Sigmoid colon (tissue), 7 donors: Measurements from ENCODE around the gene GBX1. TPM values are rescaled to one million over a fixed set of nuclear protein-coding genes. Genes with fewer than 3 reads are reported as not detected.

Experiments
- DNase-seq: peaks from one replicate; pipeline ENCODE4 v3.0.0-alpha.2; 2019
- H3K27ac ChIP-seq, 4 donors: fragments of 200-600 bp; sonication (generic); one replicate each; pipeline ENCODE4 v1.5.1; 2016 to 2019; ENCODE audit warnings: mild to moderate bottlenecking in 1 of 4
- H3K27me3 ChIP-seq, 3 donors: fragments of 200-600 bp; sonication (generic); one replicate each; pipeline ENCODE4 v1.5.1; 2019; ENCODE audit warnings: mild to moderate bottlenecking in 1 of 3
- H3K36me3 ChIP-seq, 4 donors: fragments of 200-600 bp; sonication (generic); one replicate each; pipeline ENCODE4 v1.5.1; 2016 to 2019
- H3K4me1 ChIP-seq, 4 donors: fragments of 200-600 bp; sonication (generic); one replicate each; pipeline ENCODE4 v1.5.1; 2017 to 2019
- H3K4me3 ChIP-seq, 4 donors: fragments of 200-600 bp; sonication (generic); one replicate each; pipeline ENCODE4 v1.5.1; 2017 to 2019; ENCODE audit warnings: mild to moderate bottlenecking in 2 of 4, moderate library complexity in 1 of 4
- H3K9me3 ChIP-seq, 4 donors: fragments of 200-600 bp in 3 of 4; sonication (generic) in 3 of 4; one replicate each; pipeline versions ENCODE4 v1.5.1 to v1.6.1; 2013 to 2019
- EP300 ChIP-seq, 4 donors: sonication (generic); formaldehyde crosslinking; IDR thresholded peaks; one replicate each; pipeline ENCODE4 v1.6.1; 2017; ENCODE audit warnings: antibody characterized with exemption in 4 of 4
- POLR2A ChIP-seq, 2 donors: fragments of 450-650 bp; IDR thresholded peaks; one replicate each; pipeline ENCODE4 v1.6.1; 2016; ENCODE audit warnings: antibody characterized with exemption in 2 of 2, mild to moderate bottlenecking in 2 of 2, moderate library complexity in 2 of 2
- POLR2AphosphoS5 ChIP-seq, 4 donors: sonication (generic); formaldehyde crosslinking; IDR thresholded peaks; one replicate each; pipeline ENCODE4 v1.6.1; 2017; ENCODE audit warnings: antibody characterized with exemption in 4 of 4
- WGBS, 2 donors: extraction: QIAGEN DNeasy Blood & Tissue Kit; methylation state at CpG; one replicate each; pipeline ENCODE4 v1.1.7; 2013; 5-methylcytosine and 5-hydroxymethylcytosine counted together
- intact Hi-C: fragments of 100-400 bp; cut with DNase I; formaldehyde crosslinking; loops from one replicate; pipeline ENCODE4 v1.15.1; 2023
- polyA plus RNA-seq, 3 donors: library from polyadenylated mRNA; stranded (reverse); fragments of 200-250 nt; gene quantifications; one replicate each; pipeline ENCODE4 v1.2.3, GENCODE V29; 2013
- total RNA-seq, 4 donors: library from RNA; depleted of rRNA; stranded (reverse); fragments of >200 nt; gene quantifications; one replicate each; pipeline ENCODE4 v1.1.0, GENCODE V29; 2016
- TF ChIP-seq, protein P1 (sequence below), 4 experiments: fragments of 450-650 bp in 3 of 4; fragments of 200-600 bp in 1 of 4; IDR thresholded peaks; one replicate each; pipeline ENCODE4 v1.5.1; 2016 to 2019; ENCODE audit warnings: antibody characterized with exemption in 4 of 4, mild to moderate bottlenecking in 3 of 4, moderate library complexity in 2 of 4
- donor health status: healthy with polysubstance abuse.
- donor health status: Bipolar disorder and iron deficiency.
- donor health status: healthy.

The GBX1 gene
- total and polyA plus RNA-seq, 7 donors = not detected

DNA sequence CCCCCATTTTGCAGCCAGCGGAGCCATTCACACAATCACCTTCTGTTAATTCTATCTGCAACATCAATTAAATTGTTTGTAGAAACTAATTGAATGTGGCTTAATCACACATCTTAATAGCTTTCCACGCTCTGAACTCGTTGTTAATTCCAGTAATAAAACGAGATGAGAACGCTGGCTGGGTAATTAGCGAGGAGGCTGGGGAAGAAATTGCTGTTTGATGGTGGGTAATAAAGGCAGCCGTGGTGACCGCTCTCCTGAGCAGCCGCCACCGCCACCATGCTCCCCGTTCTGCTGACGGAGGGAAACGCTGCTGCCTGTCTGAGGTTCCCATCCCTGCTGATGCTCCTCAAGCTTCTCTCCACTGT lies 36.3 kb downstream of the GBX1 start:
- 86 to 89% methylated on average over 13 of the region's 13 CpGs for WGBS, 2 donors
- H3K9me3 ChIP-seq = no peaks in the 10 kb centered on the region
- intact Hi-C loops = no loop called here
- TF ChIP-seq, protein P1, sequence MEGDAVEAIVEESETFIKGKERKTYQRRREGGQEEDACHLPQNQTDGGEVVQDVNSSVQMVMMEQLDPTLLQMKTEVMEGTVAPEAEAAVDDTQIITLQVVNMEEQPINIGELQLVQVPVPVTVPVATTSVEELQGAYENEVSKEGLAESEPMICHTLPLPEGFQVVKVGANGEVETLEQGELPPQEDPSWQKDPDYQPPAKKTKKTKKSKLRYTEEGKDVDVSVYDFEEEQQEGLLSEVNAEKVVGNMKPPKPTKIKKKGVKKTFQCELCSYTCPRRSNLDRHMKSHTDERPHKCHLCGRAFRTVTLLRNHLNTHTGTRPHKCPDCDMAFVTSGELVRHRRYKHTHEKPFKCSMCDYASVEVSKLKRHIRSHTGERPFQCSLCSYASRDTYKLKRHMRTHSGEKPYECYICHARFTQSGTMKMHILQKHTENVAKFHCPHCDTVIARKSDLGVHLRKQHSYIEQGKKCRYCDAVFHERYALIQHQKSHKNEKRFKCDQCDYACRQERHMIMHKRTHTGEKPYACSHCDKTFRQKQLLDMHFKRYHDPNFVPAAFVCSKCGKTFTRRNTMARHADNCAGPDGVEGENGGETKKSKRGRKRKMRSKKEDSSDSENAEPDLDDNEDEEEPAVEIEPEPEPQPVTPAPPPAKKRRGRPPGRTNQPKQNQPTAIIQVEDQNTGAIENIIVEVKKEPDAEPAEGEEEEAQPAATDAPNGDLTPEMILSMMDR (IDR thresholded peaks at IDR 0.05) = no peak
- TF ChIP-seq POLR2AphosphoS5 (IDR thresholded peaks at IDR 0.05) (no peak), EP300 (IDR thresholded peaks at IDR 0.05) (no peak), POLR2A (IDR thresholded peaks at IDR 0.05) (no peak)
- peak overlapping the region in 1 of 4 donors; percentile 10 for H3K27ac ChIP-seq
- peaks cover 46 to 82% (median 72%) of the 10 kb centered on the region in 4 donors for H3K36me3 ChIP-seq
- no peaks in the 10 kb centered on the region for H3K27me3 ChIP-seq
- H3K4me1 ChIP-seq = peaks cover 0 to 7% (median 2%) of the 10 kb centered on the region in 4 donors
- no peak for DNase-seq
- H3K4me3 ChIP-seq = no peak overlapping the region

DNA sequence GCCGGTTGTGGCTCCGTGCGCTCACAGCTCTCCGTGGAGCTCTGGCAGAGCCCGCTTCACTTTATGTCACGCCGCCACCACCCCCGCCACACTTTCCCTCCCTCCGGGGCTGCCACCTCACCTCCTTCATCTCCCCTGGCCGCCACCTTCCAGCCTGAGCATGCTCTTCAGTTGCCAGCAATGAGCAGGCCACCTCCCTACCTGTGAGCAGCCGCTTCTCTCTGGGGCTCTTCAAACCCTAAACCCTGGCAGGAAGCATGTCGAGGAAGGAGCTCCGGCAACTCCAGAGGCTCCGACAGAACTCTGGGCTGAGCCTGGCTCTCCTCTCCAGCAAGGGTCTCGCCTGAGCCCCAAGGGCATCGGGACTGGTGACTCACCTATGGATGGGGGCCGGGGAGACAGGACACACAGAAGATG lies 36.7 kb downstream of the GBX1 start:
- H3K4me1 ChIP-seq = peaks cover 0 to 11% (median 7%) of the 10 kb centered on the region in 4 donors
- 94 to 95% methylated on average over 17 of the region's 17 CpGs for WGBS, 2 donors
- intact Hi-C loops = no loop called here
- DNase-seq = no peak
- TF ChIP-seq, protein P1 (IDR thresholded peaks at IDR 0.05) = no peak
- TF ChIP-seq POLR2A (IDR thresholded peaks at IDR 0.05) (no peak), EP300 (IDR thresholded peaks at IDR 0.05) (no peak), POLR2AphosphoS5 (IDR thresholded peaks at IDR 0.05) (no peak)
- no peaks in the 10 kb centered on the region for H3K27me3 ChIP-seq
- H3K27ac ChIP-seq = no peak overlapping the region
- H3K4me3 ChIP-seq = no peak overlapping the region
- H3K9me3 ChIP-seq = no peaks in the 10 kb centered on the region
- peaks cover 44 to 77% (median 69%) of the 10 kb centered on the region in 4 donors for H3K36me3 ChIP-seq

DNA sequence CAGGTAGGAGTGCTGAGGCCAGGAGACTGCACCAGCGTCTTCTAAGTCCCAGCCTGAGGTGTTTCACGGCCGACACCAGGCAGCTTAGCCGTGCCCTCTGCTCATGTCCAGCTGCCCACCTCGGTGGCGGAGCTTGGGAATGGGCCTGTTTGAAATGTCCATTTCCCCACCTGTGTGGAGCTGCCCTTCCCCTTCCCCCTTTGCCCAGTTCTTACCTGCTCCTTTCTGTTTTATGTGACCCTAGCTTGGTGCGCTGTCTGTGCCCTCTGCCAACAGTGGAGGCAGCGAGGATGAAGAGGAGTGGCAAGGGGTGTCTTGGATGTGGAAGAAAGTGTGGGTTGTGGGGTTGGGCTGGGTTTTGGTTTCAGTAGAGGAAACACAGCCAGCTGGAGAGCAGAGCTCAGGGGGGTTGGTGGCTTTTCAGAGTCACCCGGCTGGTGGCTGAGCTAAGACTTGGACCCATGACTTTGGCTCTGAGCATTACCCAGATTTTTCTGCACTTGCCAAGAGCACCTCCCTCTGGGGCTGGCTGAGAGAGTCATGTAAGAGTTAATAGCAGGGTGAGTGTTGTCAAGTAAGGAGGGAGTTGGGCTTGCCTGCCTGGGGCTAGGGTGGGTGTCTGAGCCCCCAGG lies 37.4 kb downstream of the GBX1 start:
- no peak for DNase-seq
- 94 to 96% methylated on average over 9 of the region's 9 CpGs for WGBS, 2 donors
- H3K36me3 ChIP-seq = peaks cover 38 to 70% (median 62%) of the 10 kb centered on the region in 4 donors
- no peak overlapping the region for H3K4me3 ChIP-seq
- peaks cover 0 to 18% (median 13%) of the 10 kb centered on the region in 4 donors for H3K4me1 ChIP-seq
- TF ChIP-seq POLR2AphosphoS5 (IDR thresholded peaks at IDR 0.05) (no peak), POLR2A (IDR thresholded peaks at IDR 0.05) (no peak), EP300 (IDR thresholded peaks at IDR 0.05) (no peak)
- TF ChIP-seq, protein P1 (IDR thresholded peaks at IDR 0.05) = no peak
- no peaks in the 10 kb centered on the region for H3K9me3 ChIP-seq
- H3K27me3 ChIP-seq = no peaks in the 10 kb centered on the region
- intact Hi-C loops = no loop called here
- no peak overlapping the region for H3K27ac ChIP-seq

DNA sequence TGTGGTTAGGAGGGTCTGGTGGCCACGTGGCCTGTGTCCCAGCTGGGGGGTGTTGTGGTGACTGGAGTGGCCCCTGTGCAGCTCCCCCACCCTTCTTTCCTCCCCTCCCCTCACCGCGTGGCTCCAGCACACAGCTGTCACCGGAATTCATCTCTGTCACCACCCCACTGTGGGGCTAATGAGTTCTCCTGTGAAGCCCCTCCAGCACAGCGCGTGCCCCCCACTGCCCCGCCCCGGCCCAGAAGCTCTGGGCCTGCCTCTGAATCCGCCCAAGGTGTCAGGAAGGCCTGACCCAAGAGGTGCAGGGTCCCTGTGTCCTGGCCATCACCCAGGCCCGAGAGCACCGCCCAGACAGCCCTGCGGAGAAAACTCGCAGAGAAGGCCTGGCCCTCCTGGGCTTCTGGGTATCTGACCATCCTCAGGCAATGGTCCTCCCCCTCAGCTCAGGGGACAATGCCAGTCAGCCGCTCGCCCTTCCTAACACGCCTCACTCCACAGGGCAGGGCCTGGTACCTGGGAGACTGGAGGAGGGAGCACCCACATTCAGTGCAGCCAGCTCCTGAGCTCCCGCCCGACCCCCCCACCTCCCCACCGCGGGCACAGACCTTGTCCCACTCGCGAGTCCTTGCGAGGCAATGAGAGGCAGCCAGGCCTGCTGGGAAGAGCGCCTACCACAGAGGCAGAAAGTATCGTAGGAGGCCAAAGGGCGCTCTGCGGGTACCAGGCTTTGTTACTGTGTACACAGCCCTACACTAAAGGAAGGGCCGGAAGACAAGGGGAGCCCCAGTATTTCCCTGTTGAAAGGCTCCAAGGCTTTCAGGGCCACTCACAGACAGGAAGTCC lies 38.2 kb downstream of the GBX1 start:
- Histone ChIP-seq H3K27me3 (no peaks in the 10 kb centered on the region), H3K27ac (no peak overlapping the region), H3K4me3 (no peak overlapping the region), H3K4me1 (peaks cover 0 to 22% (median 15%) of the 10 kb centered on the region in 4 donors), H3K36me3 (peaks cover 31 to 67% (median 57%) of the 10 kb centered on the region in 4 donors), H3K9me3 (no peaks in the 10 kb centered on the region)
- TF ChIP-seq, protein P1 (IDR thresholded peaks at IDR 0.05) = no peak
- TF ChIP-seq EP300 (IDR thresholded peaks at IDR 0.05) = no peak
- no peak for TF ChIP-seq POLR2AphosphoS5 (IDR thresholded peaks at IDR 0.05)
- no peak for DNase-seq
- intact Hi-C loops = no loop called here
- 88 to 91% methylated on average over 28 of the region's 28 CpGs for whole genome bisulfite sequencing, 2 donors
